HCT116 (cell line): Measurements from ENCODE around the gene AQP12B. TPM values are rescaled to one million over a fixed set of nuclear protein-coding genes. Genes with fewer than 3 reads are reported as not detected.

Experiments used
- ATAC-seq: fragments of 200-7000 bp; cut with Tn5 transposase; 2 replicates; pipeline ENCODE4 v1.9.1; 2020; ENCODE audit warnings: mild to moderate bottlenecking, moderate library complexity
- BruUV-seq: library from RNA; stranded (reverse); fragments of 400-500 nt; replicated peaks from 2 replicates; lab custom pipeline; 2021; lab: Mats Ljungman, UMichigan
- CTCF ChIA-PET: fragments of 300-600 bp; sonication (Branson Sonifier 250); formaldehyde crosslinking; loops from one replicate; lab custom pipeline; 2021; ENCODE audit warnings: antibody characterized with exemption; lab: Charles Lee
- POLR2A ChIA-PET: fragments of 300-600, 350-600 bp; sonication (Branson Sonifier 250); formaldehyde crosslinking; loops from one replicate; lab custom pipeline; 2021; ENCODE audit warnings: antibody characterized with exemption; lab: Charles Lee
- RAD21 ChIA-PET, 2 experiments: fragments of 300-600 bp; sonication (Branson Sonifier 250); formaldehyde crosslinking; loops; one replicate each; lab custom pipeline; 2023; ENCODE audit warnings: low total read pairs in 2 of 2; ENCODE audit not compliant: uncharacterized antibody in 2 of 2, unreplicated experiment in 2 of 2, low non-redundant PET in 1 of 2; lab: Charles Lee
- DNase-seq: peaks from one replicate; pipeline ENCODE4 v3.0.0-alpha.2; 2010; ENCODE audit warnings: low read depth, low spot score
- H2AFZ ChIP-seq: fragments of 200-600 bp; shearing (Covaris generic), sonication (generic); 2 replicates; pipeline ENCODE4 v1.6.1; 2017; ENCODE audit warnings: low read depth, mixed run types, mixed read lengths, antibody characterized with exemption, low read length; ENCODE audit not compliant: poor library complexity, severe bottlenecking
- H3K27ac ChIP-seq: 2 replicates; pipeline ENCODE4 v1.5.1; 2012; ENCODE audit warnings: low read depth, low read length
- H3K27me3 ChIP-seq: fragments of 200-600 bp; sonication (generic); 2 replicates; pipeline ENCODE4 v1.6.1; 2016; ENCODE audit warnings: mixed run types, low read length, mixed read lengths; ENCODE audit not compliant: insufficient read depth
- H3K36me3 ChIP-seq, 2 experiments: fragments of 200-500 bp in 1 of 2; fragments of 200-600 bp in 1 of 2; sonication (Bioruptor generic) in 1 of 2; sonication (generic) in 1 of 2; 2 replicates each; pipeline versions ENCODE4 v1.5.1 to v1.6.1; 2014 to 2016; ENCODE audit warnings: low read length in 2 of 2, inconsistent platforms in 1 of 2, mixed read lengths in 1 of 2, mixed run types in 1 of 2; ENCODE audit not compliant: insufficient read depth in 2 of 2, control insufficient read depth in 1 of 2
- H3K4me1 ChIP-seq, 2 experiments: fragments of 200-600 bp in 1 of 2; sonication (generic) in 1 of 2; 2 replicates each; pipeline versions ENCODE4 v1.5.1 to v1.6.1; 2012 to 2017; ENCODE audit warnings: low read length in 2 of 2, inconsistent platforms in 1 of 2, mild to moderate bottlenecking in 1 of 2, mixed read lengths in 1 of 2, mixed run types in 1 of 2, moderate library complexity in 1 of 2; ENCODE audit not compliant: insufficient read depth in 2 of 2, control insufficient read depth in 1 of 2
- H3K4me2 ChIP-seq: fragments of 200-600 bp; sonication (generic); 2 replicates; pipeline ENCODE4 v1.6.1; 2017; ENCODE audit warnings: mixed run types, low read length, mixed read lengths
- H3K4me3 ChIP-seq, 2 experiments: fragments of 200-600 bp in 1 of 2; sonication (generic) in 1 of 2; replicated peaks in 1 of 2; 2 replicates each; pipeline ENCODE4 v1.5.1; 2011 to 2016; ENCODE audit warnings: low read length in 2 of 2, control low read depth in 1 of 2, low read depth in 1 of 2, mild to moderate bottlenecking in 1 of 2, mixed read lengths in 1 of 2, mixed run types in 1 of 2
- H3K79me2 ChIP-seq: fragments of 200-600 bp; sonication (generic); 2 replicates; pipeline ENCODE4 v1.6.1; 2017; ENCODE audit warnings: mild to moderate bottlenecking, mixed run types, low read length, moderate library complexity, mixed read lengths; ENCODE audit not compliant: insufficient read depth
- H3K9ac ChIP-seq: fragments of 200-600 bp; sonication (generic); 2 replicates; pipeline ENCODE4 v1.6.1; 2016; ENCODE audit warnings: low read length, mixed read lengths
- H3K9me2 ChIP-seq: fragments of 200-600 bp; sonication (generic), shearing (Covaris generic); 2 replicates; pipeline ENCODE4 v1.6.1; 2017; ENCODE audit warnings: mixed run types, mild to moderate bottlenecking, moderate library complexity; ENCODE audit not compliant: insufficient read depth
- H3K9me3 ChIP-seq, 2 experiments: fragments of 200-500 bp in 1 of 2; fragments of 200-600 bp in 1 of 2; sonication (Bioruptor generic) in 1 of 2; sonication (generic) in 1 of 2; 2 replicates each; pipeline ENCODE4 v1.6.1; 2014 to 2017; ENCODE audit warnings: low read length in 2 of 2, mixed read lengths in 2 of 2, inconsistent platforms in 1 of 2, low read depth in 1 of 2, mild to moderate bottlenecking in 1 of 2, mixed run types in 1 of 2, moderate library complexity in 1 of 2; ENCODE audit not compliant: control insufficient read depth in 1 of 2, insufficient read depth in 1 of 2
- H4K20me1 ChIP-seq: fragments of 200-600 bp; sonication (generic), shearing (Covaris generic); 2 replicates; pipeline ENCODE4 v1.6.1; 2017; ENCODE audit warnings: mixed run types, mild to moderate bottlenecking, moderate library complexity; ENCODE audit not compliant: insufficient read depth
- CEBPB ChIP-seq: IDR thresholded peaks from 2 replicates; pipeline ENCODE4 v1.6.1; 2012; ENCODE audit warnings: low read depth
- EGR1 ChIP-seq: IDR thresholded peaks from 2 replicates; pipeline ENCODE4 v1.6.1; 2012; ENCODE audit warnings: low read depth
- EZH2phosphoT487 ChIP-seq: fragments of 200-600 bp; IDR thresholded peaks from 2 replicates; pipeline ENCODE4 v1.6.1; 2018; ENCODE audit warnings: antibody characterized with exemption, borderline replicate concordance
- POLR2A ChIP-seq: IDR thresholded peaks from 2 replicates; pipeline ENCODE4 v1.7.0; 2011; ENCODE audit warnings: borderline replicate concordance; ENCODE audit not compliant: insufficient read depth, insufficient read length; ENCODE audit errors: extremely low read depth
- POLR2AphosphoS5 ChIP-seq: IDR thresholded peaks from 2 replicates; pipeline ENCODE4 v1.6.1; 2011; ENCODE audit warnings: mild to moderate bottlenecking, low read depth, low read length, moderate library complexity
- RAD21 ChIP-seq: IDR thresholded peaks from 2 replicates; pipeline ENCODE4 v1.6.1; 2012; ENCODE audit warnings: low read depth, mild to moderate bottlenecking
- SIN3A ChIP-seq: IDR thresholded peaks from 2 replicates; pipeline ENCODE4 v1.6.1; 2012; ENCODE audit warnings: low read depth
- ZNF274 ChIP-seq: fragments of 200-500 bp; sonication (Bioruptor generic); IDR thresholded peaks from 2 replicates; pipeline ENCODE4 v1.6.1; 2014; ENCODE audit warnings: mild to moderate bottlenecking, low read depth, low read length, inconsistent platforms
- intact Hi-C: fragments of 100-400 bp; cut with micrococcal nuclease; formaldehyde crosslinking; loops from 2 replicates; pipeline ENCODE4 v1.10.0; 2022
- total RNA-seq: library from RNA; stranded (reverse); gene quantifications from one replicate; pipeline ENCODE4 v1.2.1, GENCODE V29; 2021; ENCODE audit not compliant: unreplicated experiment
- TF ChIP-seq, protein P1 (sequence below), 3 experiments: fragments of 200-600 bp in 1 of 3; sonication (generic) in 1 of 3; IDR thresholded peaks in 2 of 3; conservative IDR thresholded peaks in 1 of 3; 2 replicates each; pipeline ENCODE4 v1.5.1; 2012 to 2017; ENCODE audit warnings: low read depth in 2 of 3, low read length in 2 of 3, antibody characterized with exemption in 1 of 3, borderline replicate concordance in 1 of 3, control low read depth in 1 of 3, mild to moderate bottlenecking in 1 of 3, mixed read lengths in 1 of 3, mixed run types in 1 of 3, moderate library complexity in 1 of 3; ENCODE audit not compliant: insufficient read depth in 1 of 3
- TF ChIP-seq, protein P2 (sequence below): IDR thresholded peaks from 2 replicates; pipeline ENCODE4 v1.6.1; 2011; ENCODE audit warnings: mild to moderate bottlenecking, low read length, moderate library complexity; ENCODE audit not compliant: insufficient replicate concordance; ENCODE audit errors: extremely low read depth
- TF ChIP-seq, protein P3 (sequence below): IDR thresholded peaks from 2 replicates; pipeline ENCODE4 v1.6.1; 2012

Gene AQP12B
- total RNA-seq, 1 experiment from 2014 or later: not detected

DNA sequence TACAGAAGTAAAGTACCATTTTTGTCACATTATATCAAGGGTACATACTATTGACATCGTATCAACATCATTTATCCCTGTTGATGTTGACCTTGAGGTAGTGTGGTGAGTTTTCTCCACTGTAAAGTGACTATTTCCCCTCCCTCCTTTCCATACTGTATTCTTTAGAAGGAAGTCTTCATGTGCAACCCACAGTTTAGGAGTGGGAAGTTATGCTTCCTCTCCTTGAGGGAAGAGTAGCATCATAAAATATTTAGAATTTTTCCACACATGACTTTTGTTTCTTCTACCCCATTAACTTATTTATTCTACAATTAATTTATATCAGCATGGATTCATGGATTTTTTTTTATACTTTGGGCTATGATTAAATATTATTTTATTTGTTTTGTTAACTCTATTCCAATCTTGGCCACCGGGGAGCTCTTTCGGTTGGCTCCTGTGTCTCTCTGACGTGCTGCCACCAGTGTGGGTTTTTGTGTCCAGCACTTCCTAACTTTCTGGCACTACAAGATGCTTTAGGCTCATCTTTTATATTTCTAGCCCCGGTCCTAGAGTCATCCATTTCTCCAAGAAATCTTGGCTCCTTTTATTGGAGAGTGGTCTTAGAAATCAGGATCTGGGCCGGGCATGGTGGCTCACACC is 19.0 kb downstream of the AQP12B start:
- DNase-seq: no peak
- H3K27me3 ChIP-seq: peaks cover 32% of the 10 kb centered on the region; the same call in 1 of the 2 replicates
- BruUV-seq: no TSS peak
- CTCF ChIA-PET: interaction anchor here (0.9 to 1.1 kb wide), 2 partner anchors 8 to 23 kb away, joined by 3 to 4 read pairs; no protein-coding TSS in a partner anchor
- TF ChIP-seq, protein P1, sequence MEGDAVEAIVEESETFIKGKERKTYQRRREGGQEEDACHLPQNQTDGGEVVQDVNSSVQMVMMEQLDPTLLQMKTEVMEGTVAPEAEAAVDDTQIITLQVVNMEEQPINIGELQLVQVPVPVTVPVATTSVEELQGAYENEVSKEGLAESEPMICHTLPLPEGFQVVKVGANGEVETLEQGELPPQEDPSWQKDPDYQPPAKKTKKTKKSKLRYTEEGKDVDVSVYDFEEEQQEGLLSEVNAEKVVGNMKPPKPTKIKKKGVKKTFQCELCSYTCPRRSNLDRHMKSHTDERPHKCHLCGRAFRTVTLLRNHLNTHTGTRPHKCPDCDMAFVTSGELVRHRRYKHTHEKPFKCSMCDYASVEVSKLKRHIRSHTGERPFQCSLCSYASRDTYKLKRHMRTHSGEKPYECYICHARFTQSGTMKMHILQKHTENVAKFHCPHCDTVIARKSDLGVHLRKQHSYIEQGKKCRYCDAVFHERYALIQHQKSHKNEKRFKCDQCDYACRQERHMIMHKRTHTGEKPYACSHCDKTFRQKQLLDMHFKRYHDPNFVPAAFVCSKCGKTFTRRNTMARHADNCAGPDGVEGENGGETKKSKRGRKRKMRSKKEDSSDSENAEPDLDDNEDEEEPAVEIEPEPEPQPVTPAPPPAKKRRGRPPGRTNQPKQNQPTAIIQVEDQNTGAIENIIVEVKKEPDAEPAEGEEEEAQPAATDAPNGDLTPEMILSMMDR (IDR thresholded peaks at IDR 0.05 in 2 of 3, conservative IDR thresholded peaks at IDR 0.05 in 1 of 3; ENCODE audit: borderline replicate concordance in 1 of 3, insufficient read depth in 1 of 3, low read depth in 2 of 3, low read length in 2 of 3): 0 out of 6 replicates have a peak, but pooled peaks of 2 of the 3 experiments have one; percentile 11 to 22
- TF ChIP-seq EGR1: no peak
- TF ChIP-seq, all 23 proteins: peak for 1
- ATAC-seq: peak; percentile 69
- Histone ChIP-seq H3K36me3 (no peaks in the 10 kb centered on the region), H3K4me3 (no peak overlapping the region), H2AFZ (no peak overlapping the region), H3K9me3 (no peaks in the 10 kb centered on the region), H3K27ac (no peak overlapping the region), H4K20me1 (no peaks in the 10 kb centered on the region), H3K9me2 (no peaks in the 10 kb centered on the region), H3K4me2 (no peak overlapping the region), H3K79me2 (no peaks in the 10 kb centered on the region), H3K9ac (no peak overlapping the region), H3K4me1 (no peaks in the 10 kb centered on the region)
- RAD21 ChIA-PET: no interaction called here
- POLR2A ChIA-PET: no interaction called here
- intact Hi-C loops: loop anchor here (10.0 kb wide), 1 partner anchor 171 kb away; no protein-coding TSS in a partner anchor

DNA sequence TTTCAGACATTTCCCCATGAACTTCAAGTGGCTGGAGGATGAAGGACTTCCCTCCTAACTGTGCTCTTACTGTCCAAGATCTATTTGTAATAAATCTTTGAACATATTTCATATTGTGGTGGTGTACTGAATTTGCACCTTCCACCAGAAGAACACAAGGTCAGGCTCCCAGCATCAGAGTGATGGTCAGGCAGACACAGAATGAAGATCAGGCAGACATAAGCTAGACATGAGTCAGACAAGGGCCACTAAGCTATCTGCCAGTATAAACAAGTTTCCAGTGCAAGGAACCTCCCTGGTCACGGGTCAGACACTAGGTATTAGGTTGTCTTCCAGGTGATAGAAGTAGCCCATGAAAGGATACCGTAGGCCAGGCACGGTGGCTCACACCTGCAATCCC is 20.0 kb downstream of the AQP12B start:
- CTCF ChIA-PET: no interaction called here
- Histone ChIP-seq H3K4me1 (no peaks in the 10 kb centered on the region), H4K20me1 (no peaks in the 10 kb centered on the region), H3K9ac (no peak overlapping the region), H3K9me3 (no peaks in the 10 kb centered on the region), H3K9me2 (no peaks in the 10 kb centered on the region), H3K27ac (no peak overlapping the region), H2AFZ (no peak overlapping the region), H3K4me2 (no peak overlapping the region), H3K4me3 (no peak overlapping the region), H3K27me3 (peaks cover 38% of the 10 kb centered on the region; the same call in 1 of the 2 replicates), H3K79me2 (no peaks in the 10 kb centered on the region), H3K36me3 (no peaks in the 10 kb centered on the region)
- RAD21 ChIA-PET: no interaction called here
- ATAC-seq (no peak), DNase-seq (no peak)
- POLR2A ChIA-PET: no interaction called here
- TF ChIP-seq POLR2AphosphoS5 (no peak), SIN3A (no peak), ZNF274 (no peak), EZH2phosphoT487 (no peak), RAD21 (no peak), POLR2A (no peak), CEBPB (no peak)
- TF ChIP-seq, protein P2, sequence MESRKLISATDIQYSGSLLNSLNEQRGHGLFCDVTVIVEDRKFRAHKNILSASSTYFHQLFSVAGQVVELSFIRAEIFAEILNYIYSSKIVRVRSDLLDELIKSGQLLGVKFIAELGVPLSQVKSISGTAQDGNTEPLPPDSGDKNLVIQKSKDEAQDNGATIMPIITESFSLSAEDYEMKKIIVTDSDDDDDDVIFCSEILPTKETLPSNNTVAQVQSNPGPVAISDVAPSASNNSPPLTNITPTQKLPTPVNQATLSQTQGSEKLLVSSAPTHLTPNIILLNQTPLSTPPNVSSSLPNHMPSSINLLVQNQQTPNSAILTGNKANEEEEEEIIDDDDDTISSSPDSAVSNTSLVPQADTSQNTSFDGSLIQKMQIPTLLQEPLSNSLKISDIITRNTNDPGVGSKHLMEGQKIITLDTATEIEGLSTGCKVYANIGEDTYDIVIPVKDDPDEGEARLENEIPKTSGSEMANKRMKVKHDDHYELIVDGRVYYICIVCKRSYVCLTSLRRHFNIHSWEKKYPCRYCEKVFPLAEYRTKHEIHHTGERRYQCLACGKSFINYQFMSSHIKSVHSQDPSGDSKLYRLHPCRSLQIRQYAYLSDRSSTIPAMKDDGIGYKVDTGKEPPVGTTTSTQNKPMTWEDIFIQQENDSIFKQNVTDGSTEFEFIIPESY: no peak
- TF ChIP-seq, protein P3, sequence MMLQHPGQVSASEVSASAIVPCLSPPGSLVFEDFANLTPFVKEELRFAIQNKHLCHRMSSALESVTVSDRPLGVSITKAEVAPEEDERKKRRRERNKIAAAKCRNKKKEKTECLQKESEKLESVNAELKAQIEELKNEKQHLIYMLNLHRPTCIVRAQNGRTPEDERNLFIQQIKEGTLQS: no peak
- no TSS peak for BruUV-seq
- intact Hi-C loops: loop anchor here (10.0 kb wide), 1 partner anchor 172 kb away; no protein-coding TSS in a partner anchor
